Measurements from ENCODE around the gene CLEC2B. TPM values are rescaled to one million over a fixed set of nuclear protein-coding genes. Genes with fewer than 3 reads are reported as not detected.

Gene CLEC2B
- total RNA-seq, 2 experiments from 2014 or later: 10.0 to 10.8 TPM

DNA sequence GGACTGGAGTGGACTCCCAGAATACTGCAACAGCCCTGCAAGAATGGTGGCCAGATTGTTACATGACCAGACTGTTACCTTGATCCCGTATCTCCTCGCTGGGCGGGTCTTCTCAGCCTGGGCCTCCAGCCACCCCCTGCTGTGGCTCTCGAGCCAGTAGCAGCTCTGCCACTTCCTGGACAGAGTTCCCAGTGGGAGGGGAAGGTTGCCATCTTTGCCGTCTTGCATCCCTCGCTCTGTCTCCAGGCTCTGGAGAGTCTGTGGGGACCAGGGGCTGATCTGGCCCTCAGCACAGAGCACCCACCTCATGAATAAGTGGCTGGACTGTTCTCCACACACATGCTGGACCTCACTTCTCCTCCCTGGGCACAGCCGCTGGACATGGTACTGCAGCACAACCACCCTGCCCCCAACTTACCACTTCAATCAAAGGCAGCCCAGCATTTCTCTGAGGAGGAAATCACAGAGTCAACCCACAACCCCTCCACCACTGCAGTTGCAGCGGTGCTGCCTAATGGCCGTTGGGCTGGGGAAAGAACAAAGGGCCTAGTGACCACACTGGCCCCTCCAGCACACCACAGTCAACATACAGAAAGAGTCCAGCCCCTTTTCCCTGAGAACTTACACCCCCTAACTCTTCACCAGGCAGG, 48.7 kb downstream of the CLEC2B start:
- CTCF ChIA-PET: interaction anchor here (1.4 kb wide), 1 partner anchor 77 kb away, joined by 3 read pairs; no protein-coding TSS in a partner anchor

DNA sequence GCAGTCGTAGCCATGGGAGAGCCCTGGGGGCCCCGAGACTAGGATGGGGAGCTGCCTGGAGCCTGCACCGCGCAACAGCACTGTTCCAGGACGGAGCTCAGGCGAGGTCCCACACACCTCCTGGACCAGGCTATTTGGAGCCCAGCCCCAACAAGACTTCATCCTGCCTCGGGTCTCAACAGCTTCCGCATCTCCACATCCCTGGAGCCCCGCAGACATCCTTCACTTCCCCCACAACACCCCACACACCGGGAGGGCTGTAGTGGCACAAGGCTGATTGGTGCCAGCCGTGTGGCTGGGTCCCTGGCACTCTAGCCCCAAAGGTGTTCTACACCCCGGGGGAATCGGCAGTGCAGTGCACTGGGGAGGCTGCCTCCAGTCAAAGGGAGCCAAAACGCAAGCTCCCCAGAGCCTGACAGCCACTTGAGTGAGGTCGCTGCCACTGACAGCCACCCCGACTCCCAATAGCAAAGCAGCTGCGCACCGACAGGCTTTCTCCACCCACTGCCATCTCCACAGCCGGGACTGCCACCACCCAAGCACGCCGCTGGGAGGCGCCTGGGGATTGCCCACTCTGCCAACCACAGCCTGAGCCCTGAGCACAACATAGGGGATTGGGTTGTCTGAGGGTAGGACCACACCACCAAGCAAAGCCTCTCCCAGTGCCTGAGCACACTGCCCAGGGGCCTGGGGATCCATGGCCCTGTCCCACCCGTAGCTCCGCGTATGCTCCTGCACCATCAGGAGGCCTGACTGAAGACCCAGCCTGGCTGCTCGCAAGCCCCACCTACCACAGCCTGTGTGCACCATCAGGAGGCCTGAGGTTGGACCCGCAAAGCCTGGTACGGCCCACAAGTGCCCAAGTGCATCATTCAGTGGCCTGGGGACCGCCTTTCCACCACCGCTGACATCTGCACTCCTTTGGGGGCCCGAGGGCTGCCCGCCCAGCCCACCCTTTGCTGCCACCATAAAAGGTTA, 55.0 kb downstream of the CLEC2B start:
- ChIA-PET CTCF (interaction anchor here (0.5 to 2.1 kb wide), 24 partner anchors 9 to 341 kb away, joined by 3 to 20 read pairs (median 4); partner anchors contain the start of genes CLEC12B, CLEC2A and CLEC7A), POLR2A (interaction anchor here (0.6 kb wide), 1 partner anchor 98 kb away, joined by 5 read pairs; no protein-coding TSS in a partner anchor)

More for the DNA sequence above, 48.7 kb downstream of the CLEC2B start:
- POLR2A ChIA-PET: no interaction called here

DNA sequence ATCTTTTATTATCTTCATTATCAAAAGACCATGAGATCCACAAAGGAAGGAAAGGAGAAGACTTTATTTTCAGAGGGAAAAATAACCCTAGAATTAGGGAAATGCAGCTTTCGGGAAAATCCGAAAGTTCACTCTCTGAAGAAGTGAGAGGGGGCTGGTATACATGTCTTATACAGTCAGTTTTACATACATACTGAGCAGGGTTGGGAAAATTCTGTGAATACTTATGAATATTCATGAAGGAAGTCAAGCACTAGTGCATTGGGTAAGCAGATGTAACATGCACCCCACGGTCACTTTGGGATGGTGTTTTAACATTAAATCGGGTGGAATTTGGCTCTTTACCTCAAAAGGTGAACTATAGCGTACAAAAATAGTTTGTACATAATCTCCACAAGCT, 57.5 kb downstream of the CLEC2B start:
- CTCF ChIA-PET: interaction anchor here (0.6 to 1.3 kb wide), 4 partner anchors 61 to 763 kb away, joined by 3 to 4 read pairs (median 4); no protein-coding TSS in a partner anchor

DNA sequence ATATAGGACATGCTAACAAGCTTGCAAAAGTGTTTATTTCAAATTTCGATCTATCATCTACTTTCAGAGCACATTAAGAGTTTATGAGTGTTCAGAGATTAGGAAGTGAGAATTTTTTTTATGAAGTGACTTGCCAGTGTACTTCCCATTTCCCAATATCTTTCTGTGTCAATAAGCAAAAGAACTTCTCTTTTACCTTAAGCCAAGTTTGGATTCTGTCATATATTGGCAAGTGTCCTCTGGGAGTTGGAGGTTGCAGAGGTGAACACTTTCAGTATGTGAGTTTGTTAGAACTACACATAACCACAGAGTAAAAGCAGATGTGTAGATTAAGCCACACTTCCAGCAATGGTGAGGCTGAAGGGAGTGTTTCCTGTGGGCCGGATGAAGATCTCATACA, 58.5 kb downstream of the CLEC2B start:
- POLR2A ChIA-PET: no interaction called here
- CTCF ChIA-PET: interaction anchor here (0.6 kb wide), 1 partner anchor 14 kb away, joined by 4 read pairs; no protein-coding TSS in a partner anchor

More for the DNA sequence above, 57.5 kb downstream of the CLEC2B start:
- POLR2A ChIA-PET: no interaction called here

DNA sequence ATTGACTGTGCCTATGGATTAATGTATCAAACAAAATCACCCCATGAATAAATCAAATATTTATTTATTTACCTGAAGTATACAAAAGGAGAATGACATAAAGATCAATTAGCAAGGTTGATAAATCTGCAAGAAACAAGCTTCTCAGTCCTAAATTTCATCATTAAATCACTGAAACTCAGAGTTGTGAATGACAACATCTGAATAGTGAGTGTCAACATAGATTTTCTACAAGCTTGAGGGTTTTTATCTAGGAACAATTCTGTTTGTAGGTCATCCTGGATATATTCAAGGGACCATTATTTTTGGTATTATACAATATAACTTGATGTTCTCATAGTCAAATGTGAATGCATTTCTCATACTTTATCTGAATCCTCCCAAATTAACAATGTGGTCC, 59.3 kb downstream of the CLEC2B start:
- ChIA-PET CTCF (no interaction called here), POLR2A (no interaction called here)

DNA sequence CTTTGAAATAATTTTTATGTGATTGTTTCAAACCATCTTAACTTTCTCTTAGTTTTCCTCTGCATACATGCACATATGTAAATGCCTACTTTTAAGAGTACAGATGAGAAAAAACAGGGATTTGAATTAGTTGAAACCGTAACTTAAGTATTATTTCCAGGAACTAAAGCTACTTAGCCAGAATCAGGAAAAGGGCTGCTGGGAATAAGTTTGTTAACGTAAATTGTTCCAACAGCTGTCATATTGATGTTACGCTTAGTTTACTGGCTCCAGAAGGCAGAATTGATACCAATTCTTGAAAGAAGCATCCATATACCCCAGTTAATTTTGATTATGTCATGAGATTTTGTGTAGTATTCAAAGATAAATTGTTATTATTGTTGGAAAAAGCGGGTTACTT, 59.8 kb downstream of the CLEC2B start:
- ChIA-PET CTCF (interaction anchor here (1.1 kb wide), 1 partner anchor 10 kb away, joined by 3 read pairs; no protein-coding TSS in a partner anchor), POLR2A (no interaction called here)

DNA sequence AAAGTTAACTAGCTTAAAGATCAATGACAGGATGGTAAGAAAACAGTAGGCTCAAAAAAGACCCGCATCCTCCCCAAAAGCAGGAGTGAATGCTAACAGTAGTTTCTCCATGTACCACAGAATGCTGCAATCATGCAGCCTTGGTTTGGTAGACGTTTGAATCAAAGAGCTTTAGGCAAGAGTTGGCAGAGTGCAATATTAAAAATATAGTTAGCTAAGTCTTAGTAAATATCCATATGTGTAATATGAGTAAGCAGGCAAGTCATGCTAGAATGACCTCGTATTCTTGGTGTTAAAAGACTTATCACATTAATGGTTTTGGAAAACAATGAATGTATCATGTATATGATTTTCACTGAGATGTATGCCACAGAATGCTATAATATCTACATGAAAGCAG, 60.6 kb downstream of the CLEC2B start:
- POLR2A ChIA-PET: no interaction called here
- CTCF ChIA-PET: interaction anchor here (1.1 kb wide), 1 partner anchor 9 kb away, joined by 3 read pairs; no protein-coding TSS in a partner anchor

DNA sequence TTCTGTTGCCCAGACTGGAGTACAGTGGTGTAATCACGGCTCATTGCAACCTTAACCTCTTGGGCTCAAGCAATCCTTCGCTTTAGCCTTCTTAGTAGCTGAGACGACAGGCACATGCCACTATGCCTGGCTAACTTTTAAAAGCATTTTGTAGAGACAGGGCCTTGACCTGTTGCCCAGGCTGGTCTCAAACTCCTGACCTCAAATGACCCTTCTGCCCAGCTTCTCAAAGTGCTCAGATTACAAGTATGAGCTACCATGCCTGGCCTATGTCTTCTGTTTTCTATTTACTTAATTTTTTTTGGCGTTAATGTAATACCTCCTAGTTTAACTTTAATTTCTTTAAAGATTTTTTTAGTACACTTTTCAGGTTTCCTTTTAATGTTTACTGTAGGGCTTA, 62.4 kb downstream of the CLEC2B start:
- ChIA-PET CTCF (interaction anchor here (1.0 kb wide), 1 partner anchor 334 kb away, joined by 3 read pairs; no protein-coding TSS in a partner anchor), POLR2A (no interaction called here)

DNA sequence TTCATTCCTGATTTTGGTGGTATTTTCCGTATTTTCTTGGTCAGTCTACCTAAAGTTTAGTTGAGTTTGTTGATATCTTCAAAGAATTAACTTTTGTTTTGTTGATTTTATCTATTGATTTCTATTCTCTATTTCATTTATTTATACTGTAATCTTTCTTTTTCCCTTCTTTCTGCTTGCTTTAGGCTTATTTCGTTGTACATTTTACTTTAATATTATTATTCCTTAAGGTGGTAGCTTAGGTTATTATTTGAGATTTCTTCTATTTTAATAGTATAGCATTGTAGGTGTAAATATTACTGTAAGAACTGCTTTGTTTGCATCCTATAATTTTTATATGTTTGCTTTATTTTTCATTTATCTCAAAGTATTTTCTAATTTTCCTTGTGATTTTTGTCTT, 63.3 kb downstream of the CLEC2B start:
- ChIA-PET CTCF (interaction anchor here (1.3 kb wide), 1 partner anchor 8 kb away, joined by 3 read pairs; no protein-coding TSS in a partner anchor), POLR2A (no interaction called here)

Other genes starting within 250 kb of the CLEC2B start
- gene CLEC2D, start 199.6 kb downstream of the CLEC2B start, total RNA-seq: 100 to 1,000 TPM; 254 to 271 TPM
- gene CLECL1, start 136.3 kb downstream of the CLEC2B start, total RNA-seq: 1 to 10 TPM; 7.6 to 8.5 TPM
- gene CD69, start 108.5 kb downstream of the CLEC2B start, total RNA-seq: 10 to 100 TPM; 80.0 to 83.5 TPM
- gene KLRF1, start 41.9 kb downstream of the CLEC2B start, total RNA-seq: not detected
- not detected for gene KLRF2, start 12.1 kb upstream of the CLEC2B start, total RNA-seq
- not detected for gene CLEC2A, start 63.0 kb upstream of the CLEC2B start, total RNA-seq
- not detected for gene CLEC12A, start 102.1 kb upstream of the CLEC2B start, total RNA-seq
- gene CLEC1B, start 129.8 kb upstream of the CLEC2B start, total RNA-seq: not detected
- gene CLEC12B, start 141.3 kb upstream of the CLEC2B start, total RNA-seq: not detected
- gene CLEC9A, start 161.3 kb upstream of the CLEC2B start, total RNA-seq: not detected
- gene CLEC1A, start 229.6 kb upstream of the CLEC2B start, total RNA-seq: not detected